Measurements from ENCODE around the gene PCSK7.

DNA sequence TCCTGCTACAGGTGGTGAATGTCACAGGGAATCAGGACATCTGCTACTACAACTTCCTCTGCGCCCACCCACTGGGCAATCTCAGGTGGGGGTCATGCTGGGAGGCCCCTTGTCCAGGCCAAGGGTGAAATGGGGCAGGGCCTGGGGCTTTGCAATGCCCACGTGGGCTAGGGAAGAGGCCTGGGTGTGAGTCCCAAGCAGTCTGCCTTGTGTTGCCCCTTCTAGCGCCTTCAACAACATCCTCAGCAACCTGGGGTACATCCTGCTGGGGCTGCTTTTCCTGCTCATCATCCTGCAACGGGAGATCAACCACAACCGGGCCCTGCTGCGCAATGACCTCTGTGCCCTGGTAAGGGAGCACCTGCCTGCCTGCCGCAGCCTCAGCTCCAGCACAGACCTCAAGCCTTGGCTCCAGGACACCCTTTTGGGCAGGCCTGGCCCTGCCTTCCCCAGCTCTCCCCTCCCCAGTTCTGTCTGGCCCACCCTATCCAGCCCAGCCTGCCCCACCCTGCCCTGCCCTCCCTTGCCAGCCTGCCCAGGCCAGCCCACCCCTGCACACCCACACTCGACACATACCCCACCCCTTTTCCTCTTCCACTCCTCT is 41.8 kb downstream of the PCSK7 start:
- TF ChIP-seq, protein P1, sequence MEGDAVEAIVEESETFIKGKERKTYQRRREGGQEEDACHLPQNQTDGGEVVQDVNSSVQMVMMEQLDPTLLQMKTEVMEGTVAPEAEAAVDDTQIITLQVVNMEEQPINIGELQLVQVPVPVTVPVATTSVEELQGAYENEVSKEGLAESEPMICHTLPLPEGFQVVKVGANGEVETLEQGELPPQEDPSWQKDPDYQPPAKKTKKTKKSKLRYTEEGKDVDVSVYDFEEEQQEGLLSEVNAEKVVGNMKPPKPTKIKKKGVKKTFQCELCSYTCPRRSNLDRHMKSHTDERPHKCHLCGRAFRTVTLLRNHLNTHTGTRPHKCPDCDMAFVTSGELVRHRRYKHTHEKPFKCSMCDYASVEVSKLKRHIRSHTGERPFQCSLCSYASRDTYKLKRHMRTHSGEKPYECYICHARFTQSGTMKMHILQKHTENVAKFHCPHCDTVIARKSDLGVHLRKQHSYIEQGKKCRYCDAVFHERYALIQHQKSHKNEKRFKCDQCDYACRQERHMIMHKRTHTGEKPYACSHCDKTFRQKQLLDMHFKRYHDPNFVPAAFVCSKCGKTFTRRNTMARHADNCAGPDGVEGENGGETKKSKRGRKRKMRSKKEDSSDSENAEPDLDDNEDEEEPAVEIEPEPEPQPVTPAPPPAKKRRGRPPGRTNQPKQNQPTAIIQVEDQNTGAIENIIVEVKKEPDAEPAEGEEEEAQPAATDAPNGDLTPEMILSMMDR (conservative IDR thresholded peaks at IDR 0.05; ENCODE audit: low read depth, low read length), result no peak
- TF ChIP-seq POLR2A (IDR thresholded peaks at IDR 0.05; ENCODE audit: low read depth, low read length) (no peak), MXI1 (IDR thresholded peaks at IDR 0.05; ENCODE audit: borderline replicate concordance, low read depth, low read length) (no peak), RCOR1 (IDR thresholded peaks at IDR 0.05; ENCODE audit: insufficient replicate concordance, low read length) (no peak), SMC3 (IDR thresholded peaks at IDR 0.05; ENCODE audit: low read depth, low read length) (no peak), MAFK (IDR thresholded peaks at IDR 0.05; ENCODE audit: low read depth, low read length) (no peak), RAD21 (IDR thresholded peaks at IDR 0.05; ENCODE audit: low read length) (no peak)
- TF ChIP-seq, protein P2, sequence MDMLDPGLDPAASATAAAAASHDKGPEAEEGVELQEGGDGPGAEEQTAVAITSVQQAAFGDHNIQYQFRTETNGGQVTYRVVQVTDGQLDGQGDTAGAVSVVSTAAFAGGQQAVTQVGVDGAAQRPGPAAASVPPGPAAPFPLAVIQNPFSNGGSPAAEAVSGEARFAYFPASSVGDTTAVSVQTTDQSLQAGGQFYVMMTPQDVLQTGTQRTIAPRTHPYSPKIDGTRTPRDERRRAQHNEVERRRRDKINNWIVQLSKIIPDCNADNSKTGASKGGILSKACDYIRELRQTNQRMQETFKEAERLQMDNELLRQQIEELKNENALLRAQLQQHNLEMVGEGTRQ (IDR thresholded peaks at IDR 0.05; ENCODE audit: low read depth, low read length), result no peak
